HG03039 (cell line): Measurements from ENCODE around the gene ATP2B3.

Experiments used
- ATAC-seq: cut with Tn5 transposase; IDR thresholded peaks from one replicate; pipeline ENCODE4 v1.9.1; 2021; ENCODE audit warnings: mild to moderate bottlenecking, moderate library complexity; ENCODE audit not compliant: unreplicated experiment

Gene ATP2B3

GRCh38 chrX:153631907-153632594 lies 114.6 kb downstream of the ATP2B3 start:
- ATAC-seq = no peak
